B cell (primary cell): Measurements from ENCODE around the gene RTBDN. TPM values are rescaled to one million over a fixed set of nuclear protein-coding genes. Genes with fewer than 3 reads are reported as not detected.
A peak's percentile ranks its signal among the peaks of the same experiment; 100 is the strongest.

ENCODE experiments used
- ATAC-seq: fragments of 200-7000 bp; cut with Tn5 transposase; one replicate; pipeline ENCODE4 v1.10.0; 2021; ENCODE audit warnings: low read depth, mild to moderate bottlenecking, moderate number of reproducible peaks, moderate library complexity
- CTCF ChIA-PET: fragments of 350-600 bp; sonication (Branson Sonifier 250); formaldehyde crosslinking; loops from one replicate; lab custom pipeline; 2021; ENCODE audit warnings: antibody characterized with exemption, inconsistent platforms; lab: Charles Lee
- POLR2A ChIA-PET: fragments of 350-600 bp; sonication (Branson Sonifier 250); formaldehyde crosslinking; loops from one replicate; lab custom pipeline; 2021; ENCODE audit warnings: antibody characterized with exemption; lab: Charles Lee
- DNase-seq: peaks from one replicate; pipeline ENCODE4 v3.0.0; 2013
- H2AFZ ChIP-seq: 2 replicates; pipeline ENCODE4 v1.6.1; 2012; ENCODE audit warnings: mild to moderate bottlenecking, low read depth, low read length; ENCODE audit not compliant: insufficient read depth, poor library complexity, severe bottlenecking
- H3K27ac ChIP-seq, 2 donors: 1 replicate in 1 of 2; 2 replicates in 1 of 2; pipeline ENCODE4 v1.5.1; 2012 to 2013; ENCODE audit warnings: low read length in 2 of 2, mild to moderate bottlenecking in 2 of 2, moderate library complexity in 1 of 2
- H3K27me3 ChIP-seq, 4 experiments: fragments of 200-600 bp in 1 of 4; sonication (generic) in 1 of 4; replicated peaks in 1 of 4; 1 replicate in 2 of 4; 2 replicates in 2 of 4; pipeline versions ENCODE4 v1.6.1 to v1.7.0; 2013 to 2016; ENCODE audit warnings: low read length in 3 of 4, mild to moderate bottlenecking in 2 of 4, mixed read lengths in 1 of 4, moderate library complexity in 1 of 4; ENCODE audit not compliant: insufficient read depth in 4 of 4, control insufficient read depth in 3 of 4; ENCODE audit errors: control extremely low read depth in 1 of 4
- H3K36me3 ChIP-seq, 2 experiments: replicated peaks in 1 of 2; 1 replicate in 1 of 2; 2 replicates in 1 of 2; pipeline versions ENCODE4 v1.6.1 to v1.7.1; 2013; ENCODE audit warnings: low read length in 1 of 2; ENCODE audit not compliant: insufficient read depth in 2 of 2, control insufficient read depth in 1 of 2; ENCODE audit errors: control extremely low read depth in 1 of 2, extremely low read depth in 1 of 2
- H3K4me1 ChIP-seq, 2 donors: fragments of 200-600 bp in 1 of 2; sonication (generic) in 1 of 2; 1 replicate in 1 of 2; 2 replicates in 1 of 2; pipeline versions ENCODE4 v1.5.1 to v1.6.1; 2013 to 2017; ENCODE audit warnings: low read length in 2 of 2; ENCODE audit not compliant: control insufficient read depth in 2 of 2, insufficient read depth in 2 of 2
- H3K4me2 ChIP-seq: replicated peaks from 2 replicates; pipeline ENCODE3; 2012; ENCODE audit warnings: mild to moderate bottlenecking, low read depth, low read length; ENCODE audit not compliant: poor library complexity, severe bottlenecking
- H3K4me3 ChIP-seq, 5 experiments: fragments of 200-600 bp in 1 of 5; sonication (generic) in 1 of 5; 1 replicate in 3 of 5; 2 replicates in 2 of 5; pipeline versions ENCODE4 v1.5.1 to v1.7.0; 2011 to 2016; ENCODE audit warnings: low read length in 4 of 5, mild to moderate bottlenecking in 4 of 5, low read depth in 2 of 5, control low read depth in 1 of 5, moderate library complexity in 1 of 5; ENCODE audit not compliant: insufficient read depth in 1 of 5; ENCODE audit errors: control extremely low read depth in 1 of 5, extremely low read depth in 1 of 5
- H3K79me2 ChIP-seq: fragments of 200-600 bp; sonication (generic); one replicate; pipeline ENCODE4 v1.6.0; 2016; ENCODE audit warnings: low read length; ENCODE audit not compliant: control insufficient read depth, insufficient read depth
- H3K9ac ChIP-seq: fragments of 200-600 bp; sonication (generic); 2 replicates; pipeline ENCODE4 v1.6.1; 2017; ENCODE audit warnings: mild to moderate bottlenecking, low read length, moderate library complexity
- H3K9me3 ChIP-seq, 3 donors: one replicate each; pipeline versions ENCODE4 v1.6.1 to v1.7.1; 2013; ENCODE audit warnings: low read length in 2 of 3; ENCODE audit not compliant: control insufficient read depth in 2 of 3, insufficient read depth in 1 of 3; ENCODE audit errors: control extremely low read depth in 1 of 3
- H4K20me1 ChIP-seq: 2 replicates; pipeline ENCODE4 v1.6.0; 2012; ENCODE audit warnings: mild to moderate bottlenecking, low read length; ENCODE audit not compliant: insufficient read depth, control insufficient read depth, poor library complexity, severe bottlenecking
- H3K27ac Mint-ChIP-seq: one replicate; pipeline ENCODE4 v1.8.0; 2021; ENCODE audit warnings: mixed read lengths
- H3K27me3 Mint-ChIP-seq: one replicate; pipeline ENCODE4 v1.8.0; 2021; ENCODE audit warnings: mixed read lengths
- H3K4me1 Mint-ChIP-seq: one replicate; pipeline ENCODE4 v1.8.0; 2021; ENCODE audit warnings: mixed read lengths
- H3K4me3 Mint-ChIP-seq: one replicate; pipeline ENCODE4 v1.8.0; 2021; ENCODE audit warnings: mixed read lengths
- H3K9me3 Mint-ChIP-seq: one replicate; pipeline ENCODE4 v1.8.0; 2022; ENCODE audit warnings: mixed read lengths; ENCODE audit not compliant: insufficient read depth
- CTCF ChIP-seq: fragments of 200-600 bp; IDR thresholded peaks from one replicate; pipeline ENCODE4 v1.8.0; 2022; ENCODE audit warnings: antibody characterized with exemption, mild to moderate bottlenecking
- EZH2 ChIP-seq: IDR thresholded peaks from 2 replicates; pipeline ENCODE4 v1.6.1; 2012; ENCODE audit warnings: borderline replicate concordance, low read depth, mild to moderate bottlenecking, moderate library complexity, low read length; ENCODE audit not compliant: insufficient read depth, poor library complexity, severe bottlenecking
- WGBS: methylation state at CpG from one replicate; pipeline ENCODE4 v1.1.5; 2013; ENCODE audit warnings: missing lambda C conversion rate; ENCODE audit not compliant: insufficient coverage; 5-methylcytosine and 5-hydroxymethylcytosine counted together
- intact Hi-C: fragments of 100-400 bp; cut with micrococcal nuclease; formaldehyde crosslinking; loops from one replicate; pipeline ENCODE4 v1.10.0; 2022
- polyA plus RNA-seq: library from polyadenylated mRNA; depleted of rRNA; stranded (reverse); fragments of >200 nt; gene quantifications from 2 replicates; pipeline ENCODE4 v1.2.3, GENCODE V29; 2012
- total RNA-seq, 2 donors: library from RNA; stranded (reverse); fragments of 120-200 nt in 1 of 2; gene quantifications; 1 replicate in 1 of 2; 2 replicates in 1 of 2; pipeline versions ENCODE4 v1.2.3 to v1.2.4, GENCODE V29; 2013 to 2022

The RTBDN gene
- total and polyA plus RNA-seq, 2 donors (not counting 1 experiment from before 2014, with no cell fraction given), result not detected

GRCh38 chr19:12864721-12865715 lies 30.6 kb upstream of the RTBDN start:
- Histone ChIP-seq H3K4me2 (no peak overlapping the region), H3K27ac (no peak overlapping the region), H4K20me1 (no peaks in the 10 kb centered on the region), H3K9ac (no peak overlapping the region), H3K4me1 (peaks cover 0 to 11% of the 10 kb centered on the region in 2 donors), H3K4me3 (no peak overlapping the region), H3K9me3 (no peaks in the 10 kb centered on the region), H2AFZ (no peak overlapping the region), H3K36me3 (no peaks in the 10 kb centered on the region), H3K79me2 (no peaks in the 10 kb centered on the region), H3K27me3 (peaks cover 0 to 2% (median 0%) of the 10 kb centered on the region in 4 experiments)
- 95% methylated on average over 34 of the region's 34 CpGs for WGBS
- CTCF ChIA-PET, result interaction anchor here (0.7 to 2.2 kb wide), 3 partner anchors 17 to 285 kb away, joined by 3 to 16 read pairs (median 4); no protein-coding TSS in a partner anchor
- Mint-ChIP-seq H3K9me3 (no peaks in the 10 kb centered on the region), H3K4me1 (peaks cover 8% of the 10 kb centered on the region), H3K4me3 (no peak overlapping the region), H3K27ac (no peak overlapping the region), H3K27me3 (peaks cover 13% of the 10 kb centered on the region)
- POLR2A ChIA-PET, result interaction anchor here (0.7 kb wide), 2 partner anchors 63 to 111 kb away, joined by 3 to 4 read pairs; no protein-coding TSS in a partner anchor
- DNase-seq (peak; percentile 18), ATAC-seq (no peak)
- no peak for TF ChIP-seq CTCF
- TF ChIP-seq EZH2, result no peak
- intact Hi-C loops, result no loop called here
